ENCODE data around the gene KIF13A.
"Not testable (repeated sequence)": the region's sequence is repeated elsewhere in the genome, so short reads cannot be mapped to it uniquely, and the experiment has no call there.

Gene KIF13A

DNA sequence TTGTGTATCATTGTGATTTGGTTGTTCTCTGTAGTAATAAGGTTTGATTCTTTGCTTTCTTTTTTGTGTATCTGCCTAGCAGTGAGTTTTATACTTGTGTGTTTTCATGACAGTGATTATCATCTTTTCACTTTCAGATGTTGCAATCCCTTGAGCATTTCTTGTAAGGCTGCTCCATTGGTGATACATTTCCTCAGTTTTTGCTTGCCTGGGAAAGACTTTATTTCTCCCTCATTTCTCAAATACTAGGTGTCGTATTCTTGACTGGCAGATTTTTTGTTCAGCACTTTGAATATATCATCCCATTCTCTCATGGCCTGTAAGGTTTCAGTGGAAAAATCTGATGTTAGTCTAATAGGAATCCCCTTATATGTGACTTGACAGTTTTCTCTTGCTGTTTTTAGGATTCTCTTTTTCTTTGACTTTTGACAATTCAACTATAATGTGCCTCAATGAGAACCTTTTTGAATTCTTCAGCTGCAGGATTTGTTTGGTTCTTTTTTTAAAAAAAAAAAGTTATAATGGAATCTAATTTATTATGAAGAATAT lies 249.7 kb downstream of the KIF13A start:
- H3K36me3 ChIP-seq (ENCODE audit: control insufficient read depth, insufficient read depth, low read length) = no peaks in the 10 kb centered on the region
- peaks cover 11% of the 10 kb centered on the region; the same call in 1 of the 2 replicates for H3K9me3 ChIP-seq (ENCODE audit: control insufficient read depth, insufficient read depth, low read length)
- H3K27ac ChIP-seq (ENCODE audit: low read depth, low read length) = no peak overlapping the region
- no peaks in the 10 kb centered on the region for H3K27me3 ChIP-seq (ENCODE audit: control insufficient read depth, insufficient read depth, low read length)
- no peak overlapping the region for H3K9ac ChIP-seq (ENCODE audit: low read depth, low read length)
- no peaks in the 10 kb centered on the region for H3K4me1 ChIP-seq (ENCODE audit: control insufficient read depth, insufficient read depth, low read length)
- no peak overlapping the region for H3K4me3 ChIP-seq (ENCODE audit: low read depth, low read length)

DNA sequence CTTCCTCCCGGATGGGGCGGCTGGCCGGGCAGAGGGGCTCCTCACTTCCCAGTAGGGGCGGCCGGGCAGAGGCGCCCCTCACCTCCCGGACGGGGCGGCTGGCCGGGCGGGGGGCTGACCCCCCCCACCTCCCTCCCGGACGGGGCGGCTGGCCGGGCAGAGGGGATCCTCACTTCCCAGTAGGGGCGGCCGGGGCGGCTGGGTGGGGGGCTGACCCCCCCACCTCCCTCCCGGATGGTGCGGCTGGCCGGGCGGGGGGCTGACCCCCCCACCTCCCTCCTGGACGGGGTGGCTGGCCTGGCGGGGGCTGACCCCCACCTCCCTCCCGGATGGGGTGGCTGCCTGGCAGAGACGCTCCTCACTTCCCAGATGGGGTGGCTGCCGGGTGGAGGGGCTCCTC lies 252.1 kb downstream of the KIF13A start:
- H3K9ac ChIP-seq (ENCODE audit: low read depth, low read length); H3K36me3 ChIP-seq (ENCODE audit: control insufficient read depth, insufficient read depth, low read length): not testable (repeated sequence)
- peaks cover 11% of the 10 kb centered on the region; the same call in 1 of the 2 replicates for H3K9me3 ChIP-seq (ENCODE audit: control insufficient read depth, insufficient read depth, low read length)

DNA sequence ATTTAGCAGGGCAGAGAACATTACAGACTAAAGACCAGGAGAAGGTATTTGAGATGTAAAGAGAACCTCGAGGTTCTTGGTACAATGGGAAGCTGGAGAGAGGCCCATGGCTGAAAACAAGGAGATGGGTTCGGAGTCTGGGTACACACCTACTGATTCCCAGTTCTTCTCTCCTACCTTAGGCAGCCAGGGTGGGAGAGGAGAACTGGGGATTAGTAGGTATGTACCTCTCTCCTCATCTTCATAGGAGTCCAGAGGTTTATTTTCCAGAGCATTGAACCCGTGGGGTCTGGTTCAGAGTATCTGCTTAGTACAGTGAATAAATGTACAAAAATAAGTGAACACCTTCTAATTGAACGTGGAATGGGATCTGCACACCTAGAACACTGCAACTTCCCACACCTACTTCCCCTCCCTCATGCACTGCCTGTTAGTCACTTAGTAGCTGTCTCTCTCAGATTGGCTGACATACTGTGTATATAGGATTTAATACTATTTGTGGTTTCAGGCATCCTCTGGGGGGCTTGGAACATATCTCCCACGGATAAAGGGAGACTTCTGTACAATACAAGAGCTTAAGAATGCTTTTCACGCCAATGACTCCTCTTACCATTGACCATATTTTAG lies 257.2 kb downstream of the KIF13A start:
- peaks cover 2% of the 10 kb centered on the region for H3K4me1 ChIP-seq (ENCODE audit: control insufficient read depth, insufficient read depth, low read length)
- H3K36me3 ChIP-seq (ENCODE audit: control insufficient read depth, insufficient read depth, low read length) = no peaks in the 10 kb centered on the region
- no peak overlapping the region for H3K4me3 ChIP-seq (ENCODE audit: low read depth, low read length)
- H3K27me3 ChIP-seq (ENCODE audit: control insufficient read depth, insufficient read depth, low read length) = no peaks in the 10 kb centered on the region
- H3K9ac ChIP-seq (ENCODE audit: low read depth, low read length) = no peak overlapping the region
- no peaks in the 10 kb centered on the region for H3K9me3 ChIP-seq (ENCODE audit: control insufficient read depth, insufficient read depth, low read length)
- no peak overlapping the region for H3K27ac ChIP-seq (ENCODE audit: low read depth, low read length)

More for the DNA sequence above, 252.1 kb downstream of the KIF13A start:
- H3K27ac ChIP-seq (ENCODE audit: low read depth, low read length); H3K27me3 ChIP-seq (ENCODE audit: control insufficient read depth, insufficient read depth, low read length); H3K4me3 ChIP-seq (ENCODE audit: low read depth, low read length); H3K4me1 ChIP-seq (ENCODE audit: control insufficient read depth, insufficient read depth, low read length): not testable (repeated sequence)

DNA sequence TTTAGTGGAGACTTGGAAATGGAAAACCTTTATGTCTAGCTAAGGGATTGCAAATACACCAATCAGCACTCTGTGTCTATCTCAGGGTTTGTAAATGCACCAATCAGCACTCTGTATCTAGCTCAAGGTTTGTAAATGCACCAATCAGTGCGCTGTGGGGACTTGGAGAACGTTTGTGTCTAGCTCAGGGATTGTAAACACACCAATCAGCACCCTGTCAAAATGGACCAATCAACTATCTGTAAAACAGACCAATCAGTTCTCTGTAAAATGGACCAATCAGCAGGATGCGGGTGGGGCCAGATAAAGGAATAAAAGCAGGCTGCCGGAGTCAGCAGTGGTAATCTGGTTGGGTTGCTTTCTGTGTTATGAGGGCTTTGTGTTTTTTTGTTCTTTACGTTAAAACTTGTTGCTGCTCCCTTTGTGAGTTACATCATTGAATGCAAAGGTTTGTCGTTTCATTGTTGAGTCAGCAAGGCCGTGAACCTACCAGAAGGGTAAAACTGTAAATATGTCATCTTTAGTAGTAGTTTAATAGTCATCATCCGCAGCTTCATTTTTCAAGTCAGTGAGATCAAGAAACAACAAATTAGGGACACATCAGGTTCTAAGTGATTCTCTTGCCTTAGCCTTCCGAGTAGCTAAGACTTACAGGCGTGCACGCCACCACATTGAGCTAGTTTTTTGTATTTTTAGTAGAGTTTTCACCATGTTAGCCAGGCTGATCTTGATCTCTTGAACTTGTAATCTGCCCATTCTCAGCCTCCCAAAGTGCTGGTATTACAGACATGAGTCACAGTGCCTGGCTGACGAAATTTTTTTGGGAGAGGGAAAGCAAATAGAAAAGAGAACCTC lies 258.0 kb downstream of the KIF13A start:
- no peaks in the 10 kb centered on the region for H3K9me3 ChIP-seq (ENCODE audit: control insufficient read depth, insufficient read depth, low read length)

DNA sequence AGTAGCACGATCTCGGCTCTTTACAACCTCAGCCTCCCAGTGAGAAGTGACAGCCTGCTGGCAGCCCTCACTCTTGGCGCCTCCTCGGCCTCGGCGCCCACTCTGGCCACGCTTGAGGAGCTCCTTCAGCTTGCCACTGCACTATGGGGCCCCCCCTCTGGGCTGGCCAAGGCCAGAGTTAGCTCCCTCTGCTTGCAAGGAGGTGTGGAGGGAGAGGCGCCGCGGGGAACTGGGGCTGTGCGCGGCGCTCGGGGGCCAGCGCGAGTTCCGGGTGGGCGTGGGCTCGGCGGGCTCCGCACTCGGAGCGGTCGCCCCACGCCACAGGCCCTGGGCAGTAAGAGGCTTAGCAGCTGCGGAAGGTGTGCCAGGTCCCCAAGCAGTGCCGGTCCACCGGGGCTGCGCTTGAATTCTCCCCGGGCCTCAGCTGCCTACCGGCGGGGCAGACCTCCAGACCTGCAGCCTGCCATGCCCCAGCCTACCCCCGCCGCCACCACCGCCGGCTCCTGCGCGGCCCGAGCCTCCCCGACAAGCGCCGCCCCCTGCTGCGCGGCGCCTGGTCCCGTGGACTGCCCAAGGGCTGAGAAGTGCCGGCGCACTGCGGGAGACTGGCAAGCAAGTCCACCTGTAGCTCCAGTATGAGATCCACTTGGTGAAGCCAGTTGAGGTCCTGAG lies 258.7 kb downstream of the KIF13A start:
- no peak overlapping the region for H3K9ac ChIP-seq (ENCODE audit: low read depth, low read length)
- H3K9me3 ChIP-seq (ENCODE audit: control insufficient read depth, insufficient read depth, low read length) = no peaks in the 10 kb centered on the region
- H3K4me3 ChIP-seq (ENCODE audit: low read depth, low read length) = no peak overlapping the region
- no peak overlapping the region for H3K27ac ChIP-seq (ENCODE audit: low read depth, low read length)
- H3K27me3 ChIP-seq (ENCODE audit: control insufficient read depth, insufficient read depth, low read length) = no peaks in the 10 kb centered on the region
- no peaks in the 10 kb centered on the region for H3K36me3 ChIP-seq (ENCODE audit: control insufficient read depth, insufficient read depth, low read length)
- H3K4me1 ChIP-seq (ENCODE audit: control insufficient read depth, insufficient read depth, low read length) = peaks cover 8% of the 10 kb centered on the region

More for the DNA sequence above, 258.0 kb downstream of the KIF13A start:
- Histone ChIP-seq H3K4me1 (ENCODE audit: control insufficient read depth, insufficient read depth, low read length) (peaks cover 8% of the 10 kb centered on the region), H3K36me3 (ENCODE audit: control insufficient read depth, insufficient read depth, low read length) (no peaks in the 10 kb centered on the region), H3K9ac (ENCODE audit: low read depth, low read length) (no peak overlapping the region), H3K27ac (ENCODE audit: low read depth, low read length) (no peak overlapping the region), H3K4me3 (ENCODE audit: low read depth, low read length) (no peak overlapping the region), H3K27me3 (ENCODE audit: control insufficient read depth, insufficient read depth, low read length) (no peaks in the 10 kb centered on the region)

DNA sequence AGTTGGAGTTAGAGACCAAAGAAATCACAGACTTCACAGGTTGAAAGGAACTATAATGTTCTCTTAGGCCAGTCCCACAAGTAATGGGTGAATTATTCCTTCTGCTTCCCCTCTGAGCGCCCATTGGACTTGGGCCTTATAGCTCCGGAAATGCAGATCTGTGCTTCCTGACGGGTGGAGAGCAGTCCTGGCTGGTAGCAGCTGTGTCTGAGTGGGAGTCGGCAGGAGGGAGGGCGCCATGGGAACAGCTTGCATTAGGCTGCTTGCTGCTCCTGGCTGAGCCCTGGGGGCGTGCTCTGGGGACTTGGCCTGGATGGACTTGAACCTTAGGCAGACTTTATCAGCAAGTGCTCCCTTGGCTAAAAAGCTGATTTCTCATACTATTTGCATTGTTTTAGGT lies 262.4 kb downstream of the KIF13A start:
- Histone ChIP-seq H3K4me3 (ENCODE audit: low read depth, low read length) (no peak overlapping the region), H3K9me3 (ENCODE audit: control insufficient read depth, insufficient read depth, low read length) (no peaks in the 10 kb centered on the region), H3K27ac (ENCODE audit: low read depth, low read length) (peak overlapping the region; percentile 46), H3K27me3 (ENCODE audit: control insufficient read depth, insufficient read depth, low read length) (no peaks in the 10 kb centered on the region), H3K9ac (ENCODE audit: low read depth, low read length) (no peak overlapping the region), H3K4me1 (ENCODE audit: control insufficient read depth, insufficient read depth, low read length) (peaks cover 8% of the 10 kb centered on the region), H3K36me3 (ENCODE audit: control insufficient read depth, insufficient read depth, low read length) (no peaks in the 10 kb centered on the region)

DNA sequence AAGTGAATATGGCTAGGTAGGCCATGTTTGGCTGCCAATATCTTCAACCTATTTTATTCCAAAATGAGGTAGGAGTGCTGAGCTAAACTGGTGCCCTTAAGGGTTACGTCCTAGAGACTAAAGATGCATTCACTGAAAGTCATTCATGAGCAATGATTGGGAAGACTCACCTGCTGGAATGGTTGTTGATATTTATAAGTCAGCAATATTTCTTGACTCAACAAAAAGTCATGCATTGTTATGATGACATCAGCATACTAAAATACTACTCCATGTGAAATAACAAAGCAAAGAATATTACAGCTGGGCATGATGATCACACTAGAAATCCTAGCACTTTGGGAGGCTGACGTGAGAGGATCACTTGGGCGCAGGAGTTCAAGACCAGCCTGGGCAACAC lies 263.1 kb downstream of the KIF13A start:
- Histone ChIP-seq H3K27me3 (ENCODE audit: control insufficient read depth, insufficient read depth, low read length) (no peaks in the 10 kb centered on the region), H3K27ac (ENCODE audit: low read depth, low read length) (no peak overlapping the region), H3K9ac (ENCODE audit: low read depth, low read length) (no peak overlapping the region), H3K4me1 (ENCODE audit: control insufficient read depth, insufficient read depth, low read length) (peaks cover 8% of the 10 kb centered on the region), H3K9me3 (ENCODE audit: control insufficient read depth, insufficient read depth, low read length) (no peaks in the 10 kb centered on the region), H3K4me3 (ENCODE audit: low read depth, low read length) (no peak overlapping the region), H3K36me3 (ENCODE audit: control insufficient read depth, insufficient read depth, low read length) (no peaks in the 10 kb centered on the region)

DNA sequence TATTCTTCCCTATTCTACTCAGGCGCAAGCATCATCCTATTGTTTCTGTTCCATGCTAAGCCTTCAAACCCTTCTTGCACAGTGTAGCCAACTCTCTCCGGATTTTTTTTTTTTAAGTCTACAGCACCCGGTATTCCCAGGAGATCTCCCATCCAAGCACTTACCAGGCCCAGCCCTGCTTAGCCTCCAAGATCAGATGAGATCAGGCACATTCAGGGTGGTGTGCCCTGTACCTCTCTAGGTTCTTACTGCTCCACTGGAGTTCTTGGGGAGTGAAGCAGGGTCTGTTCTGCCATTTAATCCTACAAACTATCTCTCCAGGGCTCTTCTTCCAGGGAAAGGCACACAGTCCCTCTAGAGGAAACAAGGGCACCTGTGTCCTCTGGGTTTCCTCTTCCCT lies 265.8 kb downstream of the KIF13A start:
- H3K36me3 ChIP-seq (ENCODE audit: control insufficient read depth, insufficient read depth, low read length) = no peaks in the 10 kb centered on the region
- H3K9ac ChIP-seq (ENCODE audit: low read depth, low read length) = no peak overlapping the region

DNA sequence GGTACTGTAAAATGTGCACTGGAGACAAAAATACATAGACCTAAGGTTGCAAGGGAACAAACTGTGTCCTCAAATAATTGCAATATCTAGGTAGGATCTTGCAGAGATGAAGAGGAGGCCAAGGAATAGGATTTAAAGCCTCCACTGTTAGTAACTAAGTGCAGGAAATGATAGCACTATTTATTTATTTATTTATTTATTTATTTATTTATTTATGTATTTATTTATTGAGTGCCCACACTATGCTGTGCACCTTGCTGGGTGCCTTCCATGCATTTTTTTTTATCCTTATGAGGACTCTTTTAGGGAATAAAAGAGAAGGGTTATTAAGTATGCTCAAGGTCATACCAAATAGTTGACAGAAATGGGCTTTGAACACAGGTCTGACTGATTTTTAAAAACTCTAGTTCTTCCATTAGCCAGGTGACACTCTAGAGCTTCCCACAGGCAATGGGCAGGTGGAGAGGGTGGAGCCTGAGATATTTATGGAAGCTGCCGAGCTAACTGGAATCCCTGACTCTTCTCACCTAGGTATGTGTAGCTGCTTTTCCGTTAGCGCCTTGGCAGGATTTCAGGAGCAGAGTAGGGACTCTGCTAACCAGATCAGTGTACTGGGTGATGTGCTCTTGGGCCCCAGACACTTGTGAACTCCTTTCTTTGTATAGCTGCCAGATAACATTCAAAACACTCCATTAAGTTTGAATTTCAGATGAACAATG lies 268.0 kb downstream of the KIF13A start:
- Histone ChIP-seq H3K27me3 (ENCODE audit: control insufficient read depth, insufficient read depth, low read length) (no peaks in the 10 kb centered on the region), H3K27ac (ENCODE audit: low read depth, low read length) (no peak overlapping the region), H3K9ac (ENCODE audit: low read depth, low read length) (no peak overlapping the region), H3K36me3 (ENCODE audit: control insufficient read depth, insufficient read depth, low read length) (no peaks in the 10 kb centered on the region), H3K4me1 (ENCODE audit: control insufficient read depth, insufficient read depth, low read length) (no peaks in the 10 kb centered on the region), H3K9me3 (ENCODE audit: control insufficient read depth, insufficient read depth, low read length) (no peaks in the 10 kb centered on the region), H3K4me3 (ENCODE audit: low read depth, low read length) (no peak overlapping the region)

More for the DNA sequence above, 265.8 kb downstream of the KIF13A start:
- Histone ChIP-seq H3K27me3 (ENCODE audit: control insufficient read depth, insufficient read depth, low read length) (no peaks in the 10 kb centered on the region), H3K4me3 (ENCODE audit: low read depth, low read length) (no peak overlapping the region), H3K4me1 (ENCODE audit: control insufficient read depth, insufficient read depth, low read length) (peaks cover 8% of the 10 kb centered on the region), H3K9me3 (ENCODE audit: control insufficient read depth, insufficient read depth, low read length) (no peaks in the 10 kb centered on the region), H3K27ac (ENCODE audit: low read depth, low read length) (no peak overlapping the region)

DNA sequence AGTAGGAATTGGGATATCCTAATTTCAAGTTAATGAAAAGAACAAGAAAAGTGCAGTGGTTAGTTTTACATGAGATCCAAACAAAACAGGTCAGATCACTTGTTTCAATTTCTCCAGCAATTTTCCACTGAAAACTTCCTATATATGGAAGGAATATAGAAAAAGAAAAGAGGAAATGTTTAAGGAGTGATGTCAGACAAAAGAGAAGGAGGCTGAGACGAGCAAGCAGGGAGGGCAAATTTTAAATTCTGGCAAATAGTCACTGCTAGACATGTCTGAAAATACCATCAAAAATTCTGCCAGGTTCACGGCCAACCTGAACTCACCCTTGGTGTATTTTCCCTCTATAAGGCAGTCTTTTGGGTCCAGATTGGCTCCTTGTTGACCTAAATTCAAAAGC lies 271.2 kb downstream of the KIF13A start:
- H3K36me3 ChIP-seq (ENCODE audit: control insufficient read depth, insufficient read depth, low read length) = no peaks in the 10 kb centered on the region
- no peak overlapping the region for H3K4me3 ChIP-seq (ENCODE audit: low read depth, low read length)
- no peaks in the 10 kb centered on the region for H3K9me3 ChIP-seq (ENCODE audit: control insufficient read depth, insufficient read depth, low read length)
- H3K9ac ChIP-seq (ENCODE audit: low read depth, low read length) = no peak overlapping the region
- H3K4me1 ChIP-seq (ENCODE audit: control insufficient read depth, insufficient read depth, low read length) = peaks cover 8% of the 10 kb centered on the region
- H3K27me3 ChIP-seq (ENCODE audit: control insufficient read depth, insufficient read depth, low read length) = no peaks in the 10 kb centered on the region
- H3K27ac ChIP-seq (ENCODE audit: low read depth, low read length) = no peak overlapping the region

Data from HUES48 (cell line).